Measurements from ENCODE around the gene EFCC1.

DNA sequence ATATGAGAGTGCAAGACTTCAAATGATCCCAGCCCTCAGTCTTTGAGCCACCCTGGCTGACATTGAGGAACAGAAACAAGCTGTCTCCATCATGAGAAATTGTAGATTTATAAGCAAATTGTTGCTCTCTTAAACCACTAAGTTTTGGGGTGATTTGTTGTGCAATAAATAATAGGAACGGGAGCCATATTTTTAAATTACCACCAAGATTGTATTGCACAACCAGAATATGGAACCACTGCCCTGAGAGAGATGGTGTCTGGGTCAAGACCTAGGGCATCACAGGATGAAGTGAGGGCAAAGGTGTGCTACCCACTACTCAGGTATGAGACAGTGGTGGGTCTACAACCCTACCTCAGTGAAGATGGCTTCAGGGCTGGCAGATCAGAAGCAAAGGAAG, 4.9 kb upstream of the EFCC1 start:
- TF ChIP-seq POLR2A (IDR thresholded peaks at IDR 0.05) (no peak), EP300 (IDR thresholded peaks at IDR 0.05) (no peak), POLR2AphosphoS5 (IDR thresholded peaks at IDR 0.05) (no peak)
- TF ChIP-seq, protein P1, sequence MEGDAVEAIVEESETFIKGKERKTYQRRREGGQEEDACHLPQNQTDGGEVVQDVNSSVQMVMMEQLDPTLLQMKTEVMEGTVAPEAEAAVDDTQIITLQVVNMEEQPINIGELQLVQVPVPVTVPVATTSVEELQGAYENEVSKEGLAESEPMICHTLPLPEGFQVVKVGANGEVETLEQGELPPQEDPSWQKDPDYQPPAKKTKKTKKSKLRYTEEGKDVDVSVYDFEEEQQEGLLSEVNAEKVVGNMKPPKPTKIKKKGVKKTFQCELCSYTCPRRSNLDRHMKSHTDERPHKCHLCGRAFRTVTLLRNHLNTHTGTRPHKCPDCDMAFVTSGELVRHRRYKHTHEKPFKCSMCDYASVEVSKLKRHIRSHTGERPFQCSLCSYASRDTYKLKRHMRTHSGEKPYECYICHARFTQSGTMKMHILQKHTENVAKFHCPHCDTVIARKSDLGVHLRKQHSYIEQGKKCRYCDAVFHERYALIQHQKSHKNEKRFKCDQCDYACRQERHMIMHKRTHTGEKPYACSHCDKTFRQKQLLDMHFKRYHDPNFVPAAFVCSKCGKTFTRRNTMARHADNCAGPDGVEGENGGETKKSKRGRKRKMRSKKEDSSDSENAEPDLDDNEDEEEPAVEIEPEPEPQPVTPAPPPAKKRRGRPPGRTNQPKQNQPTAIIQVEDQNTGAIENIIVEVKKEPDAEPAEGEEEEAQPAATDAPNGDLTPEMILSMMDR (IDR thresholded peaks at IDR 0.05) = no peak

Data from sigmoid colon (tissue), 4 donors.